Cardiac muscle cell (in vitro differentiated cells and primary cell): ENCODE data around the gene DYSF. TPM values are rescaled to one million over a fixed set of nuclear protein-coding genes. Genes with fewer than 3 reads are reported as not detected.

Experiments used
- DNase-seq, 2 donors: peaks; one replicate each; pipeline versions ENCODE4 v3.0.0 to v3.0.0-alpha.2; 2010 to 2017; ENCODE audit warnings: low read depth in 1 of 2, low spot score in 1 of 2
- H3K27ac ChIP-seq: fragments of 200-600 bp; sonication (generic); 2 replicates; pipeline ENCODE4 v1.5.1; 2016
- H3K27me3 ChIP-seq: fragments of 200-600 bp; sonication (generic); 2 replicates; pipeline ENCODE4 v1.6.0; 2016; ENCODE audit warnings: control low read depth
- H3K36me3 ChIP-seq: fragments of 200-600 bp; sonication (generic); 2 replicates; pipeline ENCODE4 v1.5.1; 2016; ENCODE audit warnings: control low read depth
- H3K4me1 ChIP-seq: fragments of 200-600 bp; sonication (generic); 2 replicates; pipeline ENCODE4 v1.8.1; 2017; ENCODE audit warnings: low read depth, mild to moderate bottlenecking, mixed run types
- H3K4me3 ChIP-seq: fragments of 200-600 bp; sonication (generic); 2 replicates; pipeline ENCODE4 v1.5.1; 2016; ENCODE audit warnings: mild to moderate bottlenecking
- H3K9me3 ChIP-seq: fragments of 200-600 bp; sonication (generic); 2 replicates; pipeline ENCODE4 v1.5.1; 2017; ENCODE audit warnings: low read depth, mild to moderate bottlenecking, control low read depth
- CTCF ChIP-seq: IDR thresholded peaks from 2 replicates; pipeline ENCODE4 v1.5.1; 2012; ENCODE audit warnings: low read depth, mild to moderate bottlenecking, low read length
- polyA plus RNA-seq: library from polyadenylated mRNA; unstranded; fragments of >200 nt; fragmentation: Nextera tagmentation; extraction: Ambion mirVana; gene quantifications from 2 replicates; pipeline ENCODE4 v1.2.1, GENCODE V29; 2016
- total RNA-seq: library from RNA; depleted of rRNA; stranded (reverse); fragments of >200 nt; gene quantifications from 2 replicates; pipeline ENCODE4 v1.2.3, GENCODE V29; 2016

The DYSF gene
- total and polyA plus RNA-seq, 2 experiments from 2014 or later = 34.6 to 57.4 TPM

- no peaks in the 10 kb centered on the region for H3K27me3 ChIP-seq
- no peak overlapping the region for H3K4me3 ChIP-seq
- no peak for DNase-seq
- H3K36me3 ChIP-seq = peaks cover 2% of the 10 kb centered on the region
- no peak overlapping the region for H3K27ac ChIP-seq
- H3K4me1 ChIP-seq = no peaks in the 10 kb centered on the region
- no peaks in the 10 kb centered on the region for H3K9me3 ChIP-seq
- no peak for TF ChIP-seq CTCF
Measured at GRCh38 chr2:71670430-71670795, 217.1 kb downstream of the DYSF start.

DNA sequence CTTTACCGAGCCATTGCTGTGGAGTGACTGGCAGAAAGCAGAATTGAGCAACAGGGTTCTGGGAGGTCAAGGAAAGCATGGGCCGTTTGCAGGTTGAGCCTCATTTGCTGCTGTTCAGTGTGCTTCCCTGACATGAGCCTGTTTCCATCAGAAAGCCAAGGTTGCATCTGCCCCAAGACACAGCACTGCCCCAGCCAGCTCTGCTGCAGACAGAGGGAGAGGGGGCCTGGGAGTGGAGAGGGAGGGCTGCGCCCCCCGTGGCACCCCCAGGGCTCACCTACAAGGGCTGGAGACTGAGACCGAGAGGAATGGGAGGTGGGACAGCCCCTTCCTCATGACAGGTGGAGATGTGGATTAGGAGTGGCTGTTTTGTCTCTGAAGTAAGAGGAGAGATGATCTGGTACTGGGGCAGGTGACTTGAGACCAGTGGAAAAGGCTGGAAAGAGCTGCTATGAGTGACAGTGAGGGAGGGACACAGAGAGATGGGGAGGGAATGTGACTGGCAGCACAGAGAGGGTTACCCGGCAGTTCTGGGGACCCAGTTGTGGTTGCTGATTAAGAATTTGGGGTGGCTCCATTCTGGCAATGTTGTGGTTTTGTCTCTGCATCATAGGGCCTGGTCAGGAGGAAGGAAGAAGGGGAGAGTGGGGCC lies 218.0 kb downstream of the DYSF start:
- no peaks in the 10 kb centered on the region for H3K36me3 ChIP-seq
- H3K4me3 ChIP-seq = no peak overlapping the region
- no peaks in the 10 kb centered on the region for H3K27me3 ChIP-seq
- no peaks in the 10 kb centered on the region for H3K9me3 ChIP-seq
- no peaks in the 10 kb centered on the region for H3K4me1 ChIP-seq
- no peak for TF ChIP-seq CTCF
- no peak for DNase-seq
- no peak overlapping the region for H3K27ac ChIP-seq

DNA sequence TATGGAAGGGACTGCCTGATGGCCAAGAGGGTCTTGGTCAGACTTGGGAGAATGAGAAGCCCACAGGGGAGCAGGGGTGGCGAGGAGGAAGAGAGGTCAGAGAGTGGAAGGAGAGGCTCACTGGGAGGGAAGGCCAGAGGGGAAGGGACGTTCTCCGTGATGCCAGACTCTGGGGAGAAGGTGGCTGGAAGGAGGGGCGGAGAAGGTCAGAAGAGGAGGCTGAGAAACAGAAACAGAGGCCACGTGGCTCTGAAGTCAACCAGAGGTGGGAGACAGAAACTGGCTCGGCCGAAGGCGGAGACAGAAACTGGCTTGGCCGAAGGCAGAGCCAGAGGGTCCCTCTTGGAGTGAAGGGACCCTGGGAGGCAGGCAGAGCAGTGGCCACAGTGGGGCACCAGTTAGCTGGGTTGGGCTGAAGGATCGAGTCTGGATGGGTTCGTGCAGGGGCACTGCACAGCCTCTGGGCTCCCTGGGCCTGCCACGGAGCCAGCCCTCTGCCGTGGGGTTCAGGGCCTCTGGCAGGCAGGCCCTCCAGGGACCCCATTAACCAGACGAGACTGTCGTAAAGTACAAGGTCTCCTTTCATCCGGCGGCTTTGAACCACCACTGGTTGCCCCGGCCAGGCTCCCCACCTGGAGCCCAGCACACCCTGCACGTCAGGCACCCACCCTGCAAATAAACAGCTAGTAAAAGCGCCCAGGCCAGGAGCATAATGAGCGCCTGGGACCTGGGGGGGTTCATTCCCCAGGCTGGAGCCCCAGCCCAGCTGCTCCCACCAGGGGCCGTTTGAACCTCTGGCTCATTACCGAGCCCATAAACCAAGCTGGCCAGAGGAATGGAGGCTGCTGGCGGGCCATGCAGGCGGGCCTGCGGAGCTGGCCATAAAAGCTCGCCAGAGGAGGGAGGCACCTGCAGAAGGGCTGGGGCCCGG lies 218.8 kb downstream of the DYSF start:
- no peaks in the 10 kb centered on the region for H3K27me3 ChIP-seq
- no peaks in the 10 kb centered on the region for H3K4me1 ChIP-seq
- peak in 1 of 2 donors; percentile 58 for DNase-seq
- no peak overlapping the region for H3K27ac ChIP-seq
- no peaks in the 10 kb centered on the region for H3K9me3 ChIP-seq
- peak; percentile 17 for TF ChIP-seq CTCF
- no peak overlapping the region for H3K4me3 ChIP-seq
- no peaks in the 10 kb centered on the region for H3K36me3 ChIP-seq

- Histone ChIP-seq H3K27ac (no peak overlapping the region), H3K36me3 (no peaks in the 10 kb centered on the region), H3K4me1 (no peaks in the 10 kb centered on the region), H3K4me3 (no peak overlapping the region), H3K27me3 (no peaks in the 10 kb centered on the region), H3K9me3 (no peaks in the 10 kb centered on the region)
- DNase-seq = no peak
- no peak for TF ChIP-seq CTCF
Measured at GRCh38 chr2:71672826-71673795, 219.8 kb downstream of the DYSF start.

DNA sequence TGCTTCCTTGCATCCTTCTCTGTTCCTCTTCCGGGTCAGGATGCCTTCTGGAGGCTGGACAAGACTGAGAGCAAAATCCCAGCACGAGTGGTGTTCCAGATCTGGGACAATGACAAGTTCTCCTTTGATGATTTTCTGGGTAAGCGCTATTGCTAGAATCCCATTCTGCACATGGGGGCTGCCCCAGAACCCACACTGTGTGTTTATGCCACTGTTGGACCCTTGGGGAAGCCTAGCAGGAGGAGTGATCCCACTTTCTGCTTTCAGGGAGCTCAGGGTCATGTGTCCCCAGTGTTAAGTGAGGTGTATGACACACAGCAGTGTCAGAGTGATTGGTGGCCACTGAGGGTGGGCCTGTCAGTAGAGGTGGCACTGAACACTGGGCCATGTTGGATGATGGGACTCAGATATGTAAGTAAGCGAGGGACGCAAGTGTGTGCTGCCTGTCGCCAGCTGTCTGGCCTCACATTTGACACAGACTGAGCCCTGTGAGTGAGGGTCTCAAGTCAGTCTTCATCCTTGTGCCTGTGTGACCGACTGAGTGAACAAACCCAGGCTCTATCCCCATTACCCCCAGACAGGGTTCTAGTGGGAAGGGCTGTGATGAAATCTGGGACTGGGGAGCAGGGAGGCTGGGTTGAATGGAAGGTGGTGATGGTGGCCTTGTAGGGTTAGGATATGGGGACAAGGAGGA lies 220.9 kb downstream of the DYSF start:
- Histone ChIP-seq H3K27me3 (no peaks in the 10 kb centered on the region), H3K27ac (no peak overlapping the region), H3K4me3 (no peak overlapping the region), H3K36me3 (peaks cover 2% of the 10 kb centered on the region), H3K9me3 (no peaks in the 10 kb centered on the region), H3K4me1 (no peaks in the 10 kb centered on the region)
- no peak for DNase-seq
- TF ChIP-seq CTCF = no peak
